Activated gamma-delta T cell (primary cell): Measurements from ENCODE around the gene DUXB.

ENCODE experiments used
- DNase-seq: peaks from one replicate; lab custom pipeline; 2025; lab: John Stamatoyannopoulos, UW

DUXB gene

DNA sequence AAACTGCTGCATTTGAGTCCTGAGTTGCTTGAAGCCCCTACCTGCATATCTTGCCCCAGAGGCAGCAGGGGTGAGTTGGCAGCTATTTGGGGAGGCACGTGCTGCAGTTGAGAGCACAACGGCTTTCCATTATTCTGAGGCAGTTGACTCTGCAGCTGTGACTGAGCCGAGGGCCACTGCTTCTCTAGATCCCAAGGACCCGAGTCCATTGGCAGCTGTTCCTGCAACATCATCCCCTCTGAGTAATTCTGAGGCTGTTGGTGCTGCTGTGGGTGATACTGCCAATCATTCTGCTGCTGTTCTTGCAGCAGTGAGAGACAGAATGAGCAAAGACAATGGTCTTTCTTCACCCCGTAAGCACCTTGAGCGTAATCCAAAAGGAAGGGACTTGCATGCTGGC lies 40.9 kb downstream of the DUXB start:
- DNase-seq, result no peak

DNA sequence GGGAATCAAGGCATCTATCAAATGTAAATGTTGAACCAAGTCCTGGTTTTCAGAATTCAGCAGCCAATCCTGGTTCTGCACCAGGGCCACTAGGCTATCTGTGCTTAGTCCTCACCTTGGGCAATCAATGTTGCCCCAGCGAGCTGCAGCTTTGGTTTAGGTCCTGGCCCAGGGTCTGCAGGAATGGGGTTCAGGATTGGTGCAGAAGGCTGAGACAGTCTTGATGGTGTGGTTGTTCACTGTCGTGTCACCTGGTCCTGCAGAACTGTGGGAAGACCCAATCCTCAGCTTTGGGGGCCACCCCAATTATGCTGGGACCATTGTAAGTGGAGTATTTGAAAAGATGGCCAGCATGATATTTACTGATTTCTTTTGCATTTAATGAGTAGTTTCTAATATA lies 43.1 kb downstream of the DUXB start:
- DNase-seq, result no peak

DNA sequence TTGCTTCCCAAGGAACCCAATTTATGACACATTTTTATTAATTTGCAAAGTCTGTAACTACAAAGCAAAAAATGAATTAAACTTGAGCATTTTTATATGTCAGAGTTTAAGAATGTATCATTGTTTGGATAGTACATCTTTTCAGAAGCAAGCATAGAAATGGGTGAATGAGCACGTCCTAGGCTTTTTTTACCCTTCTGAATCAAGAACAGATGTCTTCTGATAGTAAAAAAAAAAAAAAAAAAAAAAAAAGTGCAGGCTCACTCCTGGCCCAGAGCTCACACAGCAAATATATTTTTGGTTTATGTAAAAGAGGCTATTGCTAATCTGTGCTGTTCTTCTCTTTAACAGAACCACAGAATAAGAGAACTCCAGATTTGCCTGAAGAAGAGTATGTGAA lies 47.3 kb downstream of the DUXB start:
- DNase-seq, result no peak

DNA sequence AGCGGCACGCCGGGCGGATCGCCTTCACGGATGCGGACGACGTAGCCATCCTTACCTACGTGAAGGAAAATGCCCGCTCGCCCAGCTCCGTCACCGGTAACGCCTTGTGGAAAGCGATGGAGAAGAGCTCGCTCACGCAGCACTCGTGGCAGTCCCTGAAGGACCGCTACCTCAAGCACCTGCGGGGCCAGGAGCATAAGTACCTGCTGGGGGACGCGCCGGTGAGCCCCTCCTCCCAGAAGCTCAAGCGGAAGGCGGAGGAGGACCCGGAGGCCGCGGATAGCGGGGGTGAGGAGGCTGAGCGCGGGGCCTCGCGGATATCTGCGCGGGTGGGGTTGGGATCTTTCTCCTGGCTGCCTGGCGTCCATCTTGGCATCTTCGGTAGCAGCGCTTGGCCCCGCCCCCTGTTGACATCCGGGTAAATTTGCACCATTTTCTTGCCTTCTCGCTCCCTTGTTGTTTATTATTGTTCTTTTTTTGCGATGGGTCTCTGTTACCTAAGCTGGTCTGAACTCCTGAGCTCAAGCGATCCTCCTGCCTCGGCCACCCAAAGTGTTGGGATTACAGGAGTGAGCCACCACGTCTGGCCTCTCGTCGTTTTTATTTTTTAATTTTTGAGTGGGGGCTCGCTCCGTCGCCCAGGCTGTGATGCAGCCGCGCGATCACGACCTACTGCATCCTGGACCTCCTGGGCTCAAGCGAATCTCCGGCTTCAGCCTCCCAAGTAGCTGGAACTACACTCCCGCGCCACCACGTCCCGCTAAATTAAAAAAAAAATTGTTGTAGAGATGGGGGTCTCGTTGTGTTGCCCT lies 52.8 kb downstream of the DUXB start:
- peak; percentile 48 for DNase-seq

DNA sequence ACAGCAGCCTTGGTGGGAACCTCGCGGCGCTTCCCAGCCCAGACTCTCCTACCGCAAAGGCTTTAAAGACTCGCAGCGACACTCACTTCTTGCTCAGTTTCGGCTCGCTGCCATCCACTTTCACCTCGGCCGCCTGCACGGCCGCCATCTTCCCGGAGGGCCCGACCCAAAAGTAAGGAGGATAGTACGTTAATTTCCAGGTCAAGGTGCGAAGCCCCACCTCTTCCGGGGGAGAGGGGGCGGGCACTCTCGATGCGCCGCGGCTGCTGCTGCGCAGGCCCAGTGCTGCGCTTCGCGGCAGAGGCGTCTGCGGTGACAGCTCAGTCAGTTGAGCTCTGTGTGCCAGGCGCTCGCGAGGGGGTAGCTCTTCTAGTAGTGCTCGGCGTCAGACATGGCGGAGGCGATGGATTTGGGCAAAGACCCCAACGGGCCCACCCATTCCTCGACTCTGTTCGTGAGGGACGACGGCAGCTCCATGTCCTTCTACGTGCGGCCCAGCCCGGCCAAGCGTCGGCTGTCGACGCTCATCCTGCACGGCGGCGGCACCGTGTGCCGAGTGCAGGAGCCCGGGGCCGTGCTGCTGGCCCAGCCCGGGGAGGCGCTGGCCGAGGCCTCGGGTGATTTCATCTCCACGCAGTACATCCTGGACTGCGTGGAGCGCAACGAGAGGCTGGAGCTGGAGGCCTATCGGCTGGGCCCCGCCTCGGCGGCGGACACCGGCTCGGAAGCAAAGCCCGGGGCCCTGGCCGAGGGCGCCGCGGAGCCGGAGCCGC lies 53.6 kb downstream of the DUXB start, which contains the start of the genes KARS1 and TERF2IP:
TSS of gene KARS1 (minus strand) at position 174 of the 773 bp plus-strand sequence. CDS start at position 148, 26 bp downstream.
TSS of gene TERF2IP (plus strand) at position 282 of the 773 bp plus-strand sequence. CDS start at position 392, 110 bp downstream.
- DNase-seq, result peak; percentile 91

DNA sequence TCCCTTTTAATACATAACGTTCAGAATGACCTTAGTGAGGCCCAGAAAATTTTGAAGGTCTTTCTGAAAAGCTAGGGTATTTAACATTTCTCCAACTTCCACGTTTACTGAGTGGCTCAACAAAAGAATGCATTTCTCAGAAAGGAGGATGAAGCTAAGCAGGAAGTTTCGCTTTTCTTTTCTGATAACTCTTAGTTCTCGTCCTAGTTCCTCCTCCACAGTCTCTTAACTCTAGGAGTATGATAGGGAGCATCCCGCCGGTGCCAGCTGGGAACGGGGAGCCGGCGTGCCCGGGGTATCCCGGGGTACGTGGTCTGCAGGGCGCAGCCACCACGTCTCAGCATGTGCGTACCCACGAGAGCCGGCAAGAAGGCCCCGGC lies 54.2 kb downstream of the DUXB start:
- DNase-seq, result no peak

DNA sequence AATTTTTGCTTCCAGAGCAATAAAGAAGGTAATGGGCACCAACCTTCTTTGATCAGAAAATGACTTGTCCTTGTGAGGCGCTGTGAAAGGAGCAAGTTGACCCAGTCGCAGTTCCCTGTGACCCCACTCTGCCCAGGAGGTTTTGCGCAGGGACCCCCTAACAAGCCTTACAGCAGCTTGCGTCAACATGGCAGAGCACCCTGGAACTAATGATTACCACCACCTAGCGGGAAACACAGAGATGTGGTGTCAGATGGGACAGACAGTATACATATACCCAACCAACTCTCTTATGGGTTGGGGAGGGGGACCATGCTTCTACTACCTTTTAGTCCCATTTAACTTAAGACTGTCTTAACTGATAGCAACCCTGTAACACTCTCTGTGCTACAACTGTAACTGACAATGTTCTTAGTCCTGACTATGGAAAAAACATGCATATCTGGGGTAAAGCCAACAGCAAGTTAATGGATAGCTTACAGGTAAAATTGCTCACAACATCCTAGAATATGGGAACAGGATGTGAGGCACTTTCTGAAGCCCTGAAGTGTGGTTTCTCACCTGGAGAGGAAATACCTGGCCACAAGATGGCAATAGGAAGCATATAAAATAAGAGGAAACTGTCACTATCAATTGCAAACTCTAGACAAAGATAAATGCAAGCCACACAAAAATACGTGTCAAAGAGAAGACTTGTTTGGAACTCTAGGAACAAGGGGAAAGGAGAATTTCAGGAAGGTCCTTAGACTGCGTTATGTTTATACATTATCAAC lies 56.8 kb downstream of the DUXB start:
- no peak for DNase-seq
